Breast epithelium (tissue), 4 donors: ENCODE measurements around the gene PRAMEF17. TPM values are rescaled to one million over a fixed set of nuclear protein-coding genes. Genes with fewer than 3 reads are reported as not detected.
"Not testable (repeated sequence)": the region's sequence is repeated elsewhere in the genome, so short reads cannot be mapped to it uniquely, and the experiment has no call there.

Experiments
- DNase-seq, 2 donors: peaks; one replicate each; pipeline ENCODE4 v3.0.0-alpha.2; 2019; ENCODE audit warnings: low spot score in 2 of 2
- H3K27ac ChIP-seq, 2 donors: fragments of 200-600 bp; sonication (generic) in 1 of 2; one replicate each; pipeline ENCODE4 v1.5.1; 2016 to 2019; ENCODE audit warnings: mild to moderate bottlenecking in 1 of 2
- H3K27me3 ChIP-seq, 2 donors: fragments of 200-600 bp; sonication (generic) in 1 of 2; one replicate each; pipeline versions ENCODE4 v1.5.1 to v1.6.0; 2017 to 2019; ENCODE audit warnings: control low read depth in 1 of 2, mild to moderate bottlenecking in 1 of 2
- H3K36me3 ChIP-seq: fragments of 200-600 bp; one replicate; pipeline ENCODE4 v1.5.1; 2019
- H3K4me1 ChIP-seq, 2 donors: fragments of 200-600 bp; sonication (generic); one replicate each; pipeline ENCODE4 v1.5.1; 2016 to 2019; ENCODE audit warnings: control low read depth in 1 of 2
- H3K4me3 ChIP-seq, 3 donors: fragments of 200-600 bp; sonication (generic); 1 replicate in 2 of 3; 2 replicates in 1 of 3; pipeline ENCODE4 v1.5.1; 2016 to 2019; ENCODE audit warnings: mild to moderate bottlenecking in 3 of 3, moderate library complexity in 2 of 3
- H3K9me3 ChIP-seq, 2 donors: fragments of 200-600 bp; sonication (generic) in 1 of 2; one replicate each; pipeline ENCODE4 v1.5.1; 2016 to 2019; ENCODE audit warnings: control low read depth in 1 of 2
- intact Hi-C: fragments of 100-400 bp; cut with DNase I; formaldehyde crosslinking; loops from one replicate; pipeline ENCODE4 v1.15.1; 2023; ENCODE audit warnings: low total_unique reads
- total RNA-seq, 3 donors: library from RNA; depleted of rRNA; stranded (reverse); fragments of >200 nt; gene quantifications; one replicate each; pipeline ENCODE4 v1.1.0, GENCODE V29; 2016
- TF ChIP-seq, protein P1 (sequence below), 3 donors: fragments of 450-650 bp; IDR thresholded peaks; one replicate each; pipeline ENCODE4 v1.5.1; 2016 to 2017; ENCODE audit warnings: antibody characterized with exemption in 3 of 3, mild to moderate bottlenecking in 3 of 3, moderate library complexity in 3 of 3

The PRAMEF17 gene, protein sequence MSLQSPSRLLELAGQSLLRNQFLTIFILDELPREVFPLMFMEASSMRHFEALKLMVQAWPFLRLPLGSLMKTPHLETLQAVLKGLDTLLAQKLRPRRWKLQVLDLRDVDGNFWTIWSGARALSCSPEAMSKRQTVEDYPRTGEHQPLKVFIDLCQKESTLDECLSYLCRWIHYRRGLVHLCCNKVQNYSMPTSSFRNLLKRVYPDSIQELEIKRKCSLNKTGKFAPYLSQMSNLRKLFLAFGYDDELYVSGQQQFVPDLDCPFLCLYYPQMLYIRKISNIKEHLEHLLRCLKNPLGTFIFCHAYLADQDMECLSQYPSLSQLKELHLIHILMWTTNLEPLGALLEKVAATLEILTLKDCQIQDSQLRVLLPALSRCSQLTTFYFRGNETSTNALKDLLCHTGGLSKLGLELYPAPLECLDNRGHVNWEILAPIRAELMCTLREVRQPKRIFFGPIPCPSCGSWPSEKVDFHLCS
- total RNA-seq: not detected

DNA sequence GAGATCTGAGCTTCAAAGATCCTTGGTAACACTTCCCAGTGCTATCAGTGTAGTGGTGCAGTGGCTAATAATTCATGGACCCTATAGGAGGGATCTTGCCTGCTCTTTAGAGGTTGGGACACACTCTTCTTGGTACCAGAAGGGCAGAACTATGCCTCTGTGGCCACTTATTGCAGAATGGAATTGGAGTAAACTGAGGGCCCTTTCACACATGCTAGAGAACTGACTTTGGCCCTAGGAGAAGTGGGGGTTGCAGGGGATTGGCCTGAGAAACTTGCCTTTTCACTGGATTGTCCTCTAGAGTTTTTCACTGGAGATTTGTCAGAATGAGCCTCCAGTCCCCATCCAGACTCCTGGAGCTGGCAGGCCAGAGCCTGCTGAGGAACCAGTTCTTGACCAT lies at the start of gene PRAMEF17:
Gene PRAMEF17 (plus strand): TSS at position 301 of the 400 bp plus-strand sequence. CDS start 26 bp downstream, at position 327.
- not testable (repeated sequence) for H3K27ac ChIP-seq

DNA sequence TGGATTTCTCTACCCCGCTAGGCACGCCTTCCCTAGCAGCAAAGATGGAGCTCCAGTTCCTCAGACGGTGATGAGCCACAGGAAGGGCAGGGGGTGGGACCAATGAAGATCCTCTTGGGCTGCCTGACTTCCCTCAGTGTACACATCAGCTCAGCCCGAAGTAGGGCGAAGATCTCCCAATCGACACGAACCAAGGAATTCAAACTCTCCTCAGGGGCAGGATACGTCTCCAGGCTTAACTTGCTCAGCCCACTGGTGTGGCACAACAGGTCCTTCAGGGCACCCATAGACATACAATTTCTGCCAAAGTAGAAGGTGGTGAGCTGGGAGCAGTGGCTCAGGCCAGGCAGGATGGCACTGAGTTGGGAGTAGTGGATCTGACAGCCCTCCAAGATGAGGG lies 46.9 kb upstream of the PRAMEF17 start:
- H3K27me3 ChIP-seq, H3K27ac ChIP-seq, DNase-seq, H3K4me3 ChIP-seq, intact Hi-C loops, H3K4me1 ChIP-seq, H3K36me3 ChIP-seq, H3K9me3 ChIP-seq: not testable (repeated sequence)

More for the DNA sequence above, at the start of gene PRAMEF17:
- H3K9me3 ChIP-seq, H3K4me3 ChIP-seq, DNase-seq, H3K36me3 ChIP-seq, H3K4me1 ChIP-seq, intact Hi-C loops, H3K27me3 ChIP-seq: not testable (repeated sequence)

DNA sequence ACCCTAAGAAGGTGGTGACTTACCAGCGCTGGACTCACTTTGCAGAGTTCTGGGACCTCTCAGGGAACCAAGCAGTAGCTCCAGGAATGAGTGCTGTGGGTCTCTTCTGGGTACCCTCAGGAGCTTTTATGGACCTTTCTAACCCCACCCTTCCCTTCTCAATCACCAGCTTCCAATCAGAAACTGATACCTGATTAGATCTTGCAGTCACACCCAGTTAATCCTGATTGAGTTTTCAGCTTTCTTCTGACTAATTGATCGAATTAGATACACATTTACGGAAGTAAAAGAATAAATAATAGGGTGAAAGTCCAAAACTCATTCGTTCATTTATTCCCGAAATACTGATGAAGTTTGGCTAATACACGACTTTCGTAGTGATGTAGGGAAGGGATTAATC lies 42.4 kb upstream of the PRAMEF17 start, which contains the start of gene PRAMEF14:
Gene PRAMEF14 (minus strand): TSS at position 101 of the 400 bp plus-strand sequence. CDS start 1,820 bp downstream, outside the sequence.
- H3K27ac ChIP-seq, DNase-seq, H3K36me3 ChIP-seq, H3K4me1 ChIP-seq, H3K4me3 ChIP-seq, intact Hi-C loops, H3K9me3 ChIP-seq, H3K27me3 ChIP-seq: not testable (repeated sequence)

DNA sequence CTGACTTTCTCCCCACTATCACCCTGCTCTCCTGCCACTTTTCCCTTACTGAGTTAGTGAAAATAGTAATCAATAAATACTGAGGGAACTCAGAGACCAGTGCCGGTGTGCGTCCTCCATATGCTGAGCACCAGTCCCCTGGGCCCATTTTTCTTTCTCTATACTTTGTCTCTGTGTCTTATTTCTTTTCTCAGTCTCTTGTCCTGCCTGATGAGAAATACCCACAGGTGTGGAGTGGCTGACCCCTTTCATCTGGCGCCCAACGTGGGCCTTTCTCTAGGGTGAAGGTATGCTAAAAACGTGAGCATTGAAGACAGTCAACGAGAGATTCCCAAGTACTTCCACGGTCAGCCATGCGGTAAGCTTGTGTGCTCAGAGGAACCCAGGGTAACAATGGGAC lies 36.0 kb upstream of the PRAMEF17 start:
- H3K27ac ChIP-seq, H3K27me3 ChIP-seq, H3K4me3 ChIP-seq, H3K9me3 ChIP-seq, H3K4me1 ChIP-seq, intact Hi-C loops, H3K36me3 ChIP-seq, DNase-seq: not testable (repeated sequence)

DNA sequence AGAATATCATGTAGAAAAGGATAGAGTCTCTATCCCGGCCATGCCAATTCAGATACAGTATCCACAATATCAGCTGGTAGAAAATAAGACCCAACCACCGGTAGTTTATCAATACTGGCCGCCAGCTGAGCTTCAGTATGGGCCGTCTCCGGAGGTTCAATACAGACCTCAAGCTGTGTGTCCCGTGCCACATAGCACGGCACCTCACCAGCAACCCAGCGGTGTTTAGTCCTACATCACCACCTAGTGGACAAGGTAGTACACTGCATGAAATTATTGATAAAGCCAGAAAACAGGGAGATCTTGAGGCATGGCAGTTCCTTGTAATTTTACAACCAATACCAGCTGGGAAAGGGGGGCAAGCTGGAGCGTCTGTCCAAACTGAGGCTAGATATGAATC lies 35.0 kb upstream of the PRAMEF17 start:
- not testable (repeated sequence) for H3K9me3 ChIP-seq

DNA sequence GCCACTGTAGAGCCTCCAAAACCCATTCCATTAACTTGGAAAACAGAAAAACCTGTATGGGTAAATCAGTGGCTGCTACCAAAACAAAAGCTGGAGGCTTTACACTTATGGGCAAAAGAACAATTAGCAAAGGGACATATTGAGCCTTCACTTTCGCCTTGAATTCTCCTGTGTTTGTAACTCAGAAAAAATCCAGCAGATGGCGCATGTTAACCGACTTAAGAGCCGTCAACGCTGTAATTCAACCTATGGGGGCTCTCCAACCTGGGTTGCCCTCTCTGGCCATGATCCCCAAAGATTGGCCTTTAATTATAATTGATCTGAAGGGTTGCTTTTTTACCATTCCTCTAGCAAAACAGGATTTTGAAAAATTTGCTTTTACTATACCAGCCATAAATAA lies 32.7 kb upstream of the PRAMEF17 start:
- H3K27ac ChIP-seq, H3K27me3 ChIP-seq, DNase-seq, H3K4me1 ChIP-seq, H3K4me3 ChIP-seq, H3K9me3 ChIP-seq, intact Hi-C loops, H3K36me3 ChIP-seq: not testable (repeated sequence)
- TF ChIP-seq, protein P1, sequence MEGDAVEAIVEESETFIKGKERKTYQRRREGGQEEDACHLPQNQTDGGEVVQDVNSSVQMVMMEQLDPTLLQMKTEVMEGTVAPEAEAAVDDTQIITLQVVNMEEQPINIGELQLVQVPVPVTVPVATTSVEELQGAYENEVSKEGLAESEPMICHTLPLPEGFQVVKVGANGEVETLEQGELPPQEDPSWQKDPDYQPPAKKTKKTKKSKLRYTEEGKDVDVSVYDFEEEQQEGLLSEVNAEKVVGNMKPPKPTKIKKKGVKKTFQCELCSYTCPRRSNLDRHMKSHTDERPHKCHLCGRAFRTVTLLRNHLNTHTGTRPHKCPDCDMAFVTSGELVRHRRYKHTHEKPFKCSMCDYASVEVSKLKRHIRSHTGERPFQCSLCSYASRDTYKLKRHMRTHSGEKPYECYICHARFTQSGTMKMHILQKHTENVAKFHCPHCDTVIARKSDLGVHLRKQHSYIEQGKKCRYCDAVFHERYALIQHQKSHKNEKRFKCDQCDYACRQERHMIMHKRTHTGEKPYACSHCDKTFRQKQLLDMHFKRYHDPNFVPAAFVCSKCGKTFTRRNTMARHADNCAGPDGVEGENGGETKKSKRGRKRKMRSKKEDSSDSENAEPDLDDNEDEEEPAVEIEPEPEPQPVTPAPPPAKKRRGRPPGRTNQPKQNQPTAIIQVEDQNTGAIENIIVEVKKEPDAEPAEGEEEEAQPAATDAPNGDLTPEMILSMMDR (IDR thresholded peaks at IDR 0.05): peak; percentile 11 to 55 (median 25)

More for the DNA sequence above, 35.0 kb upstream of the PRAMEF17 start:
- H3K4me1 ChIP-seq, H3K4me3 ChIP-seq, H3K27me3 ChIP-seq, H3K27ac ChIP-seq, intact Hi-C loops, DNase-seq, H3K36me3 ChIP-seq: not testable (repeated sequence)

DNA sequence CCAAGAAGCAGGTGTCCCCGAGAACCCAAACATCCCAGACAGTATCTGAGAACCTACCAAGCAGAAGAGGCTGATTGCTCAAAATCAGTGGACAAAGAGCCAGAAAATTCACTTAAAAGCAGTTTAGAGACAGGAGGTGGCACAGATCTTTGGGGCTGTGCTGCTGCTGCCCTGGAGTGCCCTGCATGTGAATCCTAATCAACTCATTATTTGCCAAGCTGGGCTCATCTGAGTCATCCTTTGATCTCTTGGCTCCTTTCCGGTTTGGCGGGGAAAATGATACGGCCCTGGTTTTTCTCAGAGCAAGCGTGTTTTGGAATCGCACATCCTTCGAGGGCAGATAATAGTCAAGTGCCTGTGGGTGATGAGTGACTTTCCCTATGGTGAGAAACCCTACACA lies 27.1 kb upstream of the PRAMEF17 start:
- H3K4me3 ChIP-seq, DNase-seq, H3K27ac ChIP-seq, H3K4me1 ChIP-seq, H3K36me3 ChIP-seq, intact Hi-C loops, H3K9me3 ChIP-seq, H3K27me3 ChIP-seq: not testable (repeated sequence)

DNA sequence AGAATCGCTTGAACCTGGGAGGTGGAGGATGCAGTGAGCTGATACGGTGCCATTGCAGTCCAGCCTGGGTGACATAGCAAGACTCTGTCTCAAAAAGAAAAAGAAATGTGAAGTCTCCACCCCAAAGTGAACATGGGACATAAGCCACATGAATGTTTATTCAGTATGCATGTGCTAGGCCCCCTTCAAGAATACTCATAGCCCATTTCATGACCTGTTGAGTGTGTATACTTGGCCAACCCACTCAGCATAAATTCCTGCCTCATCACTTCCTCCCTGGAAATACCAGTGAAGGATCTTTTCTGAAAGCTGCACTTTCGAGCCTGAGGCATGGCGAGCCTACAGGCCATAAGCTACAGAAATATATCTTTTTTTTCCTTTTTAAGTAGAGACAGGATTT lies 24.5 kb upstream of the PRAMEF17 start:
- H3K36me3 ChIP-seq, H3K27me3 ChIP-seq, H3K4me3 ChIP-seq, intact Hi-C loops, H3K4me1 ChIP-seq, H3K9me3 ChIP-seq, DNase-seq, H3K27ac ChIP-seq: not testable (repeated sequence)

DNA sequence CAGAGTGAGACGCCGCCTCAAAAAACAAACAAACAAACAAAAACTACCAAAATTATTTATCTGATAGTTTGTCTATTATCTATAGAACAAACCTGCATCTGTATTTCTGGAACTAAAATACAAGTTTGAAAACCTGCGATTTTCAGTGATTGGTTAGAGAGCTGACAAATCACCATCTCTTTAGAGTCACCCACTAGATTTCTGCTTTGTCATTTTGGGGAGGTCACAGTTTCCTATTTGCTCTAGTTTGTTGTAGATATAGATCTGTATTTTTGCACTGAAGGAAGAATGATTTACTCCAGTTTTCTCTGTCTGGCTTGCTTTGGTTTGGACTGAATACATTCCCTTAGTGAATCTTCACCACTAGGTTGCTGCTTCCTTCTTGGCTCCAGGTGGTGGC lies 22.9 kb upstream of the PRAMEF17 start:
- not testable (repeated sequence) for H3K9me3 ChIP-seq, H3K4me1 ChIP-seq

DNA sequence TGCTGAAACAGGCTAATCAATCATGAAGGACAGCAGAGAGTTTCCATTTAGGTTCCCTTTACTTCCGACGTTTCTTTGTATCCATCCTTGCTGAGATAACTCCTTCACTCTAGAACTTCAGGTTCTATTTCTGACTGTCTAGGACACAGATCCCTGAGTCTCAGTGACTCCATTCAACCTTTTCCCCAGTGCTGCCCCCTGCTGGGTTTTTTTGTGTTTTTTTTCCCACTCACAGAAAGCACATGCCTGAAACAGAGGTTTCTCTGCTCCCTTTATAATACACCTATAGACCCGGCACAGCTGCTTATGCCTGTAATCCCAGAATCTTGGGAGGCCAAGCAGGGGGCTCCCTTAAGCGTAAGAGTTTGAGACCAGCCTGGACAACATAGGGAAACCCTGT lies 20.9 kb upstream of the PRAMEF17 start:
- H3K36me3 ChIP-seq, H3K4me3 ChIP-seq, H3K27me3 ChIP-seq, DNase-seq, H3K9me3 ChIP-seq, H3K4me1 ChIP-seq, intact Hi-C loops, H3K27ac ChIP-seq: not testable (repeated sequence)

More for the DNA sequence above, 22.9 kb upstream of the PRAMEF17 start:
- DNase-seq, H3K27ac ChIP-seq, intact Hi-C loops, H3K4me3 ChIP-seq, H3K36me3 ChIP-seq, H3K27me3 ChIP-seq: not testable (repeated sequence)

DNA sequence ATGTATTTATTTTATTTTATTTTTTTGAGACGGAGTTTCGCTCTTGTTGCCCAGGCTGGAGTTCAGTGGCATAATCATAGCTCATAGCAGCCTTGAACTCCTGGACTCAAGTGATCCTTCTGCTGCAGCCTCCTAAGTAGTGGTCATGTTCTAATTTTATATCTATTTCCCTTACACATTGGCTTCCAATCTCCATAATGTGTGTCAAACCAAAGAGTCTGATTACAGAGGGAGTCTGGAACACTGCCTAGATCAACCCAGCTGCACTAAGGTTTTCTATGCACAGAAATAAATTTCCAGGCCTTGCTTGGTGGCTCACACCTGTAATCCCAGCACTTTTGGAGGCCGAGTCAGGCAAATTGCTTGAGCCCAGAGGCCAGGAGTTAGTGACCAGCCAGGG lies 10.4 kb upstream of the PRAMEF17 start:
- H3K4me3 ChIP-seq, DNase-seq, H3K4me1 ChIP-seq, H3K36me3 ChIP-seq, H3K9me3 ChIP-seq, H3K27ac ChIP-seq, intact Hi-C loops, H3K27me3 ChIP-seq: not testable (repeated sequence)

DNA sequence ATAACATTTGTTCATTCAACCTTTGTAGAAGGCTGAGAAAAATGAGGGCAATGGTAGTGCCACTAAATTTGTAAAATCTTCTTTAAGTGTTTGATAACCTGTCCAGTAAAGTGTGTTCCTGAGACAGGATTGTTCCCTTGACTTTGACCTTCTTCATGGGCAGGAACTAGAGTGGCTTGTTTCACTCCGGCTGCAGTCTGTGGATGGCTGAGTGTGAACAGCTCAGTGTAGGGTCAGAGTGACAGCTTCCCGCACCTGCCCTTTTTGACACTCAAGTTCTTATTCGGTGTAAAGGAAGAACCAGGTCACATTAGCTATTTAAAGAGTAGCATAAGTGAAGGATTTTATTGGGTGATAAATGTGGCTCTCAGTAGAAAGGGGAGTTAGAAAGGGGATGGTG lies 9.1 kb upstream of the PRAMEF17 start:
- intact Hi-C loops, H3K9me3 ChIP-seq, DNase-seq, H3K4me3 ChIP-seq, H3K27ac ChIP-seq, H3K4me1 ChIP-seq, H3K36me3 ChIP-seq, H3K27me3 ChIP-seq: not testable (repeated sequence)

DNA sequence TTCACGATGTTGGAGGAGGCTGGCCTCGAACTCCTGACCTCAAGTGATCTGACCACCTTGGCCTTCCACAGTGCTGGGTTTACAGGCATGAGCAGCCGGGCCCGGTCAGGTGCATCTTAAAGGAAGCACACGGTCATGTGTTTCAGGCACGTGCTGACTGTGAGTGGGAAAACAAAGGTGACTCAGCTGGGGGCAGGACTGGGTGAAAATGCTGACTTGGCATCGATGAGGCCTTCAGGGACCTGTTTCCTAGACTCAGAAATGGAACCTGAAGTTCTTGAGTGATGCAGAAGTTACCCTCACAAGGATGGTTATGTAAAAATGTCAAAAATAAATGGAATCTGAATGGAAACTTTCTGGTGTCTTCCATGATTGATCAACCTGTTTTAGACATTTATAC lies 3.6 kb downstream of the PRAMEF17 start:
- H3K27me3 ChIP-seq, H3K27ac ChIP-seq, H3K36me3 ChIP-seq, intact Hi-C loops, H3K4me3 ChIP-seq, DNase-seq, H3K9me3 ChIP-seq, H3K4me1 ChIP-seq: not testable (repeated sequence)
